CD4-positive, alpha-beta T cell treated with Interleukin-6 for 4 hours (primary cell): Measurements from ENCODE around the gene ZIC1.

Experiments used
- DNase-seq: peaks from one replicate; pipeline ENCODE4 v3.0.0-alpha.2; 2020; ENCODE audit warnings: mixed read lengths

ZIC1 gene

DNA sequence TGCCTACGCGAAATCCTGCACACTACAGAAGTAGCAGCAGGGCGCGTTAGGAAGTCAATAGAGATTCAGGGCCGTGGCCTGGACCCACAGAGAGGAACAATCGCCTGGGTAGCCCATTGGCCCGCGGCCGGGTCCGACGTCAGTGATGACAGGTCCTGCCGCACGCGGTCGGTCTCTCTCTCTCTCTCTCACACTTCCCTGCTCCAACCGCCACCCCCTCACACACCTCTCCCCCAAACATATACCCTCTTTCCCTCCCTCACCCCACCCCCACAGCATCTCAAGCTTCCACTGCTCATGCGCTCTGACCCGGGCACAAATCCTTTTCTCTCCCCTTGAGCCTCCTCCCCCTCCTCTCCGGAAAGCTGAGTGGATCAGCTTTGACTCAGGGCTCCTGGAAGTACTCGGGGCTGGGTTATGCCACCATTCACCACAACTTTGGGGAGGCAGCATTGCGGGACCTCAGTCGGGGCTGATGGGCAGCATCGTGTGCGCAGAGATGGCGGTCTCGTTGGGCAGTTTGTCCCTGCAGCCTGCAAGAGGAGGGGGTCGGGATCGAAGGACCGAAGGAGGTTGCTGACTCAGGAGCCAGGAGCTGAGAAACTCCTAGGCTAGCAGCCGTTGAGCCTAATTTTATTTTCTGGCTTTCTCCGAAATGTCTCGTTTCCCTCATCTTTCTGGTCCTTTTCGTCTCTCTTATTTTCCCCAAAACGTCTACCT is 11.8 kb upstream of the ZIC1 start:
- no peak for DNase-seq

DNA sequence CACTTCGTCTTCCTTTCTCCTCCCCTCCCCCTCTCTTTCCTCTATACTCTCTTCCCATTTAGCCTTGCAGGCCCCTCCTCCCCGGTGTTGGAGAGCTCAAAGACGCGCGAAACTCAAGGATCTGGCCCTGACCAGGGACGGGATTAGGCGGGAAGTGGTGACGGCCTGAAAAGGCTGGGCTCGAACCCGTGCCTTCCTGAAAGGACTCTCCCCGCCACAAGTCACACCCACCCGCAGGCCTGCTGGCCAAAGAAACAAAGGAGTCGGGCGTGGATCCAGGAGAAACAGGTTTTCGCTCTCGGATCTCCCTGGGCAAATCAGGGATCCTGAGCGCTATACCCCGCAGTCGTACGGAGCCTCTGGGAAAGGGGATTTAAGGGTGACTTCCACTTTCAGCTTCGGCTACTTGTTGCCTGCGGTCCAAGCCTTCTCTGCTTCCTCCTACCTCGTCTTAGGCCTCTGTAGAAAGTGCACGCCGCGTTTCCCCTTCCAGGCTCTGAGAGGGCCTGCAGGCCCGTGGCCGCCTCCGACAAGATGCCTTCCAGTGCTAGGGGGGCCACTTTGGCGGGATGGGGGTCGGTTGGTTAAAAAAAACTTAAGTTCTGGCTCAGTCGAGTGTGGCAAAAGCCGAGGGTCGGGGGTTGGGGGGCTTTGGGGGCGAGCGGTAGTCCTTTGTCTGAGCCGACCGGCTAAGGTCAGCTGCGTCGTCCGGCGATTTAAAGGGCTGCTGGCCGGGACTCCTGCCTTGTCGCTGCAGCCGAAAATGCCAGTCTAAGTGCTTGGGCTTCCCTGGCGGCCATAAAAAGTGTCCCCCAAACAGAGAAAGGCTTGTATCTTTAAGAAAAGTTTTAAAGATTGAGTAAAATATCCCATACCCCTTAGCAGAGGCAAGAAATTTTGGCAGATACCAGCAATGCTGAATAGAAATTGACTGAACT is 11.0 kb upstream of the ZIC1 start:
- no peak for DNase-seq

DNA sequence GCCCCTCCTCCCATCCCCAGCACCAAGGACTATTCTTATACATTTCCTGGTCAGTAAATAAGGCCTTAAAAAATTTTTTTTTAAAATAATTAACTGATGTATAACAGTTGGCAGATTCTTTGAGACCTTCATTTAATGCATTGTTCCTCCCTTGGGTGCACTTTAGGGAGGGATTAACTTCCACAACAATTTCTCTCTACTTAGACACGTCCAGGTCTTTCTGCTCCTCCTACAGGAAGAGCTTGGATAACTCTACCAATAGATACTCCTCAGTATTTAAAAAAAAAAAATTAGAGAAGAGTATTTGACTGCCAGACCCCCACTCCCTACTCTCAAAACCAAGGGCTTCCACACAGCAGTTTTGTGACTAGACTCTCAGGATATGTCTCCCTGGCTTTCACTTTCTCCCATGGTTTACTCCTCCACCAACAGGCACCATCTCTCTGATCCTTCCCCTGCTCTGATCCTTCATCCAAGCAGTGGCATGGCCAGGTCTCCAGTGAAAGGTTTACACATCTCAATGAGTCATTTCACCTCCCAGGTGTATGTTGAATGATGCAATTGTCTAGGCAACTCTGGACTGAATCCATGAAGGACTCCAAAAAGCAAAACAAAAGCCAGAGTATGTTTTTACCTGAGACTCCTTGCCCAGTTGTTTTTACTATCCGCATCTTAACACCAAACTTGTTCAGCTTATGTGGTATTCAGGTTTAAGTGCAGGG is 10.2 kb upstream of the ZIC1 start:
- no peak for DNase-seq

DNA sequence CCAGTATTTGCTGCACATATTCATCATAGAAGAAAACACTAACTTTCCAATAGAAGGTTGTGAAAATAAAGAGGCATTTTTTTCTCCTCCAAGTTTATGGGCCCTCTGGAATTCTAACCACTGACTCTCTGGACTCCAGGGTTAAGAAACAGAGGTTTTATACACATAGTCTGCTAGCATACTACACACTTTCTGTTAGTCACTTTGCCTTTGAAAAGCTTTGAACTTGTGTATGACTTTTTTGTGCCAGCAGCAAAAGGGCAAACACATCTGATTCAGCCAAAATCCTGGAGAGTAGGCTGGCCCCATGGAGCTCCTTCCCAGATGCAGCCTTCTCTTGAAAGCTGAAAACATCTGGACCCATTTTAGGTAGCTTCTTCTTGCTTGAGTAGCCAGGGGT is 9.1 kb upstream of the ZIC1 start:
- no peak for DNase-seq

DNA sequence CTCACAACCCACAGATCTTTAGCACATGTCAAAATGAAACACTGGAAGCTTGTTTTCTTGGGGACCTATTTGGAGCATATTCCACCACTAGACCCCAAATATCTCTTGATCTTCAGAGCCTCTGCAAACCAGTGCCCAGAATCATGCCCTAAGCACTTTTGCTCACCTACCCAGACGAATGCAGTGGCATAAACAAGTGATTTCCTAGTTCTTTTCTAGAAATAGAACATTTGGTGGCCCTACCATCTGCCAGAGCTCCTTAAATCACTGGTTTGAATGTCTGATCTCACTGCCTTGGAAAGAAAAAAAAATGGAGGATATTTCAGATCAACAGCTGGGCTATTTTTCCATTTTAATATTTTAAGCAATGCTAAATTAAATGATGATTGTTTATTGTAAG is 8.2 kb upstream of the ZIC1 start:
- DNase-seq: no peak

DNA sequence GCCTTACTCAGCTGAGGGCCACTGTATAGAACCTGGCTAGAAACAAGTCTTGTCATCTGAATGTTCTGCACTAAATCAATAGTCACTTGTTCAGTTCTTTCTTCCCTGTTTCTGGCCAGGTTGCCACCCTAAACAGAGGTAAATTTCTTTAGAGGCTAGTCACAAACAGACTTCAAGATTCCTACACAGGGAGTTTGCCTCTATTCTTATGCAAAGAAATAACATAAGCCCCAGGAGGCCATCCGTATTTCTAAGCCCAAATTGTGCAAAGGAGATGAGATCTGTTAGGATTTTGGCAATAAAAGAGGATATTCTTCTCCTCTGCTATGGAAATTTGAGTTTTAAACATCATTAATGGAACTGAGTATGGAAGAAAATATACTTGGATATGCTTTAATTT is 7.7 kb upstream of the ZIC1 start:
- no peak for DNase-seq

DNA sequence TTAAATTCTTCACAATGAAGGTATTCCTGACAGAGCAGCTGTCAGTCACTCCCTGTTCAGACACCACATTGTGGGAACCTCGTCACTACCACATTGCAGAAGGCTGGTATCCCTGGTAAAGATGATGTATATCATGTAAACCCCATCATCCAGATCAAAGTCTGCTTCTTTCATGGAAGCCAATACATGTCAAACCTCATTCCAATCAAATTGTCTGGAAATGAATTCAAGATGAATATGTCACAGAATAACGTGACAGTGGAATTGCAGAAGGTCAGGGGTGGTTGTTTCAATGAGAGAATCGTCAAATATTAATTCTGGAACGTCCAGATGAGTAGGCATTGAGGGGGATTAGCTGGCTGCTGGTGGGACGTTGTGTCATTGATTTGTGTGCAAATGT is 7.0 kb upstream of the ZIC1 start:
- DNase-seq: no peak

DNA sequence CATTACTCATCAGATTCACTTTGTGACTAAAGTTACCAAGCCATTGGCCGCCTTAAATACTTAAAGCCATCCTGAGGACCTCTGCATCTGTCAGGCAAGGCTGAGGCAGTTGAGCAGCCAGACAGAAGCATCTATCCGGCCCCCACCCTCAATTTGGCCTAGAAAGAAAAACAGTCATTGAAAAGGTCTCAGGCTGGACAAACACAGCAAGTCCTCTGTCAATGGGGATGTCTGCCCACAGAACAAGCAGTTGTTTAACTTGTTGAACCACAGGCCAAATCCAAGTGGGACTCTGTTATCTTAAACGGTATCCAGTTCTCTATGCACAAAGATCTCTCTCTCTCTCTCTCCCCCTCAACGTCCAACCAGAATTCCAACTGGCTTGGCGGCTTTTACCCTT is 5.7 kb upstream of the ZIC1 start:
- DNase-seq: no peak

DNA sequence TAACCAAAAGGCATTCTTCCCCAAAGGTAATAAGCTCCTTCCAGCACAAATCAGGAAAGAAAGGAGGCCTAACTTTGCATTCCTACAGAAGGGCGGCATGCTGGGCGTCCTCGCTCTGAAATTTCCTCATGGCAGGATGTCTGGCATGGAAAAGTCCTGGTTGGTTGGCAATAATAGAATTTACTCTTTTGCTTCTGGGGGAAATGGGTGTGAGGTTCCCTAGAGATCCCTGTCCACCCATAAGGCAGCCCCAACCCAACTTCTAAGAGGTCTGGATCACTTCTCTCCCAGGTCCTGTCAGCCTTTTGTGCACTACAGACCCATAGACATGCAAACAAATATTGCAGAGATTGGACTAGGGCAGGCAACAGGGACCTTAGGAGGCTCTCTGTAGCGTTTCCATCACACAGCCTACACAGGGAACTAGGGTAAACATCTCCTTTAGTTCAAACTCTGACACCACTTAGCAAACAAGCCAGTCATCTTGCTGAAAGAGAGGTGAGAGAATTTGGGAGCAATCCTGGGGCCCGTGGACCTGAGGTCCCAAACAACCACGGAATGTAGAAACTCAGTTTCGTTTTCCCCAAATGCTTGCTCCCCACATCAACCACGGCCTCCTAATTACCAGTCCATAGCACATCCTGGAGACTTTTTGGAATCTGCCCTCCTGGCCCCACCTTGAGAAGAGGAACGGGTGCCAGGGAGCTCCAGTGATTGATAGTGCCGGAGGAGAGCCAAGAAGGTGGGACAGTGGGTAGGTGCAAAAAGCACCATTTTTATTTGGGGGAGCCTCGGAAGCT is 5.0 kb upstream of the ZIC1 start:
- DNase-seq: no peak

DNA sequence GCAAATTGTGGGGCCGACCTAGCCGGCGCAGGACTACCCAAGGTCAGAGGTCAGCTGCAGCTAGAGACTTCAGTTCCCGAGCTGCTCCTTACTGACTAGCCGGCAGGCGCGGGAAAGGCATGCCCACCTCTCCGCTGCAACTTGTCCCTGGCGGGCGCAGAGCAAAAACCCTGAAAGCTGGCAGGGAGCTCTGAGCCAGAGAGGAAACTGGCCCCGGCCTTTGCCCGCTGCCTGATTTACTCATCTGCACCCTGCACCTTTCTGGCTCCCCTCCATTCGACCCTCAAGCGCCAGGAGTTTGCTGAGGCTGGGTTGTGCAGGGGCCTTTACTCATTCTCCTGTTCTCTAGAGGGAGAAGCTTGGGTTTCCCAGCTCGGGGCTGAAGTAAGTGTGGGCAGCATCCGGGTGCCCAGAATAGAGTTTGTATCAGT is 4.3 kb upstream of the ZIC1 start:
- DNase-seq: no peak

DNA sequence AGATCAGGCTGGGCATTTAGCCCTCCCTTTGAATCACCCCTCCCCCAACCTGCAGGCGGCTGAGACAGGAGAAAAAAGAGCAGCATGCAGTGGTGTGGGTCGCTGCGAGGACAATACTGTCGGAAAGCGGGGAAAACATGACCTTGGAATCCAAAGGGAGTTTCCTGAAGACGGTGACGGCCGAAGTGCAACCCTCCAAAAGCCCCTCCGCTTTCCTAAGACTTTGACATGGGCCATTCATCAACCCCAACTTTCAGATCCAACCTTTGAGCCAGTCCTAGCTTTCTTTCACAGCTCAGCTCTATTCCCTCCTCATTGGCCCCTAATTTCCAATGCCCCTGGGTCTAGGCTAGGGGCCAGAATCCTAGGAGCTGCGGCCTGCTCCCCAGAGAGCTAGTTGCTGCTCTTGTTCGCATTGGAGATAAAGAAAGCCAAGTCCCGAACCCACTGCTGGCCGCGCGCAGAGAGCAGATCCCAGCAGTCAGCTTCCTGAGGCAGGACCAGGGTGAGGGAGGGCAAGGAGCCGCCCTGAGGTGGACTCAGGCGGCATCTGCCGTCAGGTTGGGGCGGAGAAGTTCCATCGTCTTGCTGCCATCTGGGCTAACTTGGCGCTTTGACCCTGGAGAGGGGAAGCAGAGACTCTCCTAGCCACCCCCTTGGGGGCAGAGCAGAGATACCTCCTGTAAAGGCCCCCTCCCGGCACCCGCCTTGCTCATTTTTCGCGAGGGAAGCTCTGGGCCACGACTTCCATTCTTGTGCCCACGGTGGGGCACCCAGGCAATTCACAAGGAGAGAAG is 3.7 kb upstream of the ZIC1 start:
- DNase-seq: no peak

DNA sequence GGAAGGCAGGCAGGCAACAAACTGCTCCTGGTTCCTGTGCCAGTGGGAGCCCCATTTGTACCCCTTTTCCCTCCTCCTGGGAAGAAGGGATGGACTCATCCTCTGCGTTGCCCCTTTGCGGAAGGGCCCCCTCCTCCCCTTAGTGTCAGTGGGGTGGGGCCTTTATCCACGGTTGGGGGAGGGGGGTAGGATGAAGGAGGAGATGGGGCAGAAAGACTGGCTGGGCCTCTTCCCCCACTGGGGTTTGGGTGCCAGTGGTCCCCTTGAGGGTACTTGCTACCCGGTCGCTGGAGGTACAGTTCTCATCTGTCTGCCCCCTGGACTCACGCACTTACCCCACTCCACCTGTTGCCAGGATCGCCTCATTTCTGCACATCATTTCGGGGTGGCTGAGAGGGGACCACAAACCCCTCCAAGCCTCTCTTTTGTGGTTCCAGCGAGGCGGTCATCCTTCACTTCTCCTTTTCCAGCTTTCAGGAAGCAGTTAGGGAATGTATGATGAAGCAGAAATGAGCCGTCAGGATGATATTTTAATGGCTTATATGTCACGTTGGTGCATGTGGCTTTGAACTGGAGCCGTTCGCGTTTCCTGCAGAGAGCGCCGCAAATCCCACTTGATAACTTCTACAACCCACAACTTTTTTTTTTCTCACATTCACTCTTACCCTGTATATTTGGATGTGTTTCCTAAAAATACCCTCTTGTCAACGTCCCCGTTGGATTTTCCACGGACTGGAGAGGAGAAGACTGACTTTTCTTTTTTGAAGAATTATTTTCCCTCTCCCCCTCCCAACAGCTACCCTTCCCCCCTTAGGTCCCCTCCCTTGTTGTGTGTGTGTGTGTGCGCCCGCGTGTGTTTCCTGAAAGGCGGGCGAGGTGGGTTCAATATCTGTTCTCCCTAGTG is 2.9 kb upstream of the ZIC1 start, which contains the start of gene ZIC4:
Gene ZIC4, minus strand, starts transcription at position 516 of the 904 bp plus-strand sequence. CDS start 3,746 bp downstream, outside the sequence.
- no peak for DNase-seq

DNA sequence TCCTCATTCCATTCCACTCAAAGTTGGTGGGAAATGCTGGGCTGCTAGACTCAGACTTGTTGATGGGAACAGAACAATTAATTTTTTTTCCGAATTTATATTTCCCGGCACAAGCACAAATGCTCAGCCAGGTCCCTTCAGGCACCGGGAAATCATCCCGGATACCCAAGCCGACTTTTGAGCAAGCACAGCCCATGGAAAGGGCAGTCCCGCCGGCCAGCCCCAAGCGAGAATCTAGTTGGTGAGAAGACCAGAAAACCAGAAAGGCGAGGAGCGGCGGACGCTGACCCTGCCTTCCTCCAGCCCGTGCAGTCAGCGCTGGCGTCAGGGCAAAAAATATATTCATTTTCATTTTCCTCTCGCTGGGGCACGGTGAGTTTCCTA is 2.1 kb upstream of the ZIC1 start:
- DNase-seq: no peak

DNA sequence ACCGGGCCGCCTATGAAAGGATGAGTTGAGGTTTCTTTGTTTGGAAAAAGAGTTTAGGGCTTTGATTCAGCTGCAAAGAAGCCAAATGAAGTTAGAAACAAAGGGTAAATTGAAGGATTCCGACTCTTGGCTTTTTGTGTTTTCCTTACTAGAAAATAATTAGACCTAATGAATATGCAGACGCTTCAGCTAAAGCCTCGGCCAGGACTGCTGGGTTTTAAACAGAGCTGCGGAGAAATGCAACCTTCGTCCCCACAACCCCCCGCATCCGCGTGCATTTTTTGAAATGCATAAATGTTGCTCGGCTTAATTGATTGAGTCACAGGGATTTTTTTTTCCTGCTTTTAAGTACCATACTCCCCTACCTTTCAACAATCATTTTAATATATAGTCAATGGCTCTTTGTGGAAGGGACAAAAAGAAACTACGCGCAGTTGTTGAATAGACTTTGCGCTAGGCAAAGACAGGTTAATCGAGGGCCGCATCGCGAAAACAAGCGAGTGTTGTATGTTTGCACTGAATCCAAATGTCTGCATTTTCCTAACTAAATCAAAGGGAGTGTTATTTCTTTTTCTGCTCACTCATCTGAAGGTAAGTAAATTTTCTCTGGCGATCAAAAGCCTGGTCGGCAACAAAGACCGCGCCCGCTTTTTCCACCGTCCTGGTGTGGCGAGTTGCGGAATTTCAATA is 1.5 kb upstream of the ZIC1 start:
- DNase-seq: no peak

DNA sequence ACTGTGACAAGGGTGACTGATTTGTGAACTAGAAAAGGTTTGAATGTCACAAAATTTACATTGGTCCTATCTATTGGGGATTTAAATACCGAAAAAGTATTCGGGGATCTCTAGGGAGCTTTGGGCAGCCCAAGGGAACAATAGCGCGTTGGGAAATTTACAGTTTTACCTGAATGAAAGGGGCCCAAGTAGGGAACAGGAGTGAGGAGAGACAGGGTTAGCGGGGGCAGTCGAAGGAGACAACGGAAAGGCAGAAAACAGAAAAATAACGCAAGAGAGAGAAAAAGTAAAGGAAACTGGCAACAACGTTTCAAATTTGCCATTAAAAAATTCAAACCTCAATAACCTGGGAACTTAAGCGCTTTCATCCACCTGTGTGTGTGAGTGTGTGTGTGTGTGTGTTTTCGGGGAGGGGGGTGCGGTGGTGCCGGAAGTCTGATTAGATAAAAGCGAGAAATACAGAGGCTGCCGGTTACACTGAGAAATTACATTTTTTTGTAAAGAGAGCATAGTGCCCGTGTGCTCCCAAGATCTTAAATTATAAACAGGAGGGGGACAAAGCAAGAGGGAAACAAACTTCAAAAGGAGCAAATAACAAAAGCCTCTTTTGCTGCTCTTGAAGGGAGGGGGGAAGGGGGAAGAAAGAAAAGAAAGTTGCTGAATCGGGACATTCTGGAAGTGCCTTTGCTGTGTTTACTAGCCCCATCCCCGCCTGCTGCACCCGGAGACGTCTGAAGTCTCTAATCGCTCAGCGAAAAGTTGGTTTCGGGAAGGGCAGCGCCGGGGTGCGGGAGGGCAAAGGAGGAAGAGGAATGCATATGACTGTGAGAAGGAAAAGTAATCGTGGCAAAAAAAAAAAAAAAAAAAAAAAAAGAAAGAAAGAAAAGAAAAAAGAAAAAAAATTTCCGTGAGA is 721 bp upstream of the ZIC1 start:
- DNase-seq: no peak

DNA sequence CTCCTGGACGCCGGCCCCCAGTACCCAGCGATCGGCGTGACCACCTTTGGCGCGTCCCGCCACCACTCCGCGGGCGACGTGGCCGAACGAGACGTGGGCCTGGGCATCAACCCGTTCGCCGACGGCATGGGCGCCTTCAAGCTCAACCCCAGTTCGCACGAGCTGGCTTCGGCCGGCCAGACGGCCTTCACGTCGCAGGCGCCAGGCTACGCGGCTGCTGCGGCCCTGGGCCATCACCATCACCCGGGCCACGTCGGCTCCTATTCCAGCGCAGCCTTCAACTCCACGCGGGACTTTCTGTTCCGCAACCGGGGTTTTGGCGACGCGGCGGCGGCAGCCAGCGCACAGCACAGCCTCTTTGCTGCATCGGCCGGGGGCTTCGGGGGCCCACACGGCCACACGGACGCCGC is 956 bp downstream of the ZIC1 start:
- no peak for DNase-seq

DNA sequence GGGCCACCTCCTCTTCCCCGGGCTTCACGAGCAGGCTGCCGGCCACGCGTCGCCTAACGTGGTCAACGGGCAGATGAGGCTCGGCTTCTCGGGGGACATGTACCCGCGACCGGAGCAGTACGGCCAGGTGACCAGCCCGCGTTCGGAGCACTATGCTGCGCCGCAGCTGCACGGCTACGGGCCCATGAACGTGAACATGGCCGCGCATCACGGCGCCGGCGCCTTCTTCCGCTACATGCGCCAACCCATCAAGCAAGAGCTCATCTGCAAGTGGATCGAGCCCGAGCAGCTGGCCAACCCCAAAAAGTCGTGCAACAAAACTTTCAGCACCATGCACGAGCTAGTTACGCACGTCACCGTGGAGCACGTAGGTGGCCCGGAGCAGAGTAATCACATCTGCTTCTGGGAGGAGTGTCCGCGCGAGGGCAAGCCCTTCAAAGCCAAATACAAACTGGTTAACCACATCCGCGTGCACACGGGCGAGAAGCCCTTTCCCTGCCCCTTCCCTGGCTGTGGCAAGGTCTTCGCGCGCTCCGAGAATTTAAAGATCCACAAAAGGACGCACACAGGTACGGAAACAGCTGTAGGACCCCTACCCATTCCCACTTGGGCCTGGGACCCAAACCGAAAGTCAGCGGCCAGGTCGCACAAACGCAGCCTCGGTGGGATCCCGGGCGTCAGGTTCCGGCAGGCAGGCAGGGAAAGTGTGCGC is 1.5 kb downstream of the ZIC1 start:
- no peak for DNase-seq

DNA sequence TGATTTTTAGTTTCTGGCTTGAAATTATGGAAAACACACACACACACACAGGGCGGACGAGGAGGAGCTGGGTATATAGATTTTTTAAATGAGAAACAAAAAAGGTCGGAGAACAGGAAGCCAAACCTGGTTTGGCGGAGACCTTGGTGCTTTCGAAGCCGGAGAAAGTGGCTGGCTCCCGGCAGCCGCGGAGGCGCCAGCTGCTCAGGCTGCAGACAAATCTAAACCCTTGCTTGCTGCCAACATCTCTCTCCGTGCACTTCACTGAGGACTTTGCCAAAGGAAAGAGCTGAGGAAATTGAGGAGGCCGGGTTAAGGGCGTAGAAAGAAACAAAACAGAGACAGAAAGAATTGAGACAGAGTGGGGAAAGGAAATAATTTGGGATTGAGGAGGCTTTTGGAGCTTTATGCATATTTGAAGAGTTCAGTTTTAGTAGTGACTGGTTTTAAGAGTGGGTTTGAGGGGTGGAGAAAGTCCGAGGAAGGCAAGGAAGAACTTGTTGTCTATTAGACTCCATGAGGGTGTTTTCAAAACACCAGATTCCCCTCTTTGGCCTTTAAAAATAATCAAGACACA is 2.2 kb downstream of the ZIC1 start:
- no peak for DNase-seq
